Measurements from ENCODE around the gene RIMBP2.

Gene RIMBP2

GRCh38 chr12:130419116-130419515 lies 297.0 kb downstream of the RIMBP2 start:
- Mint-ChIP-seq H3K36me3 (no peaks in the 10 kb centered on the region), H3K9me3 (no peaks in the 10 kb centered on the region), H3K4me3 (no peak overlapping the region), H3K27me3 (no peaks in the 10 kb centered on the region), H3K27ac (no peak overlapping the region), H3K4me1 (no peaks in the 10 kb centered on the region)
- DNase-seq (ENCODE audit: low spot score in 2 of 2), result no peak
- ATAC-seq (ENCODE audit: low read depth), result no peak

- H3K9me3 Mint-ChIP-seq, result no peaks in the 10 kb centered on the region
- no peaks in the 10 kb centered on the region for H3K4me1 Mint-ChIP-seq
- no peaks in the 10 kb centered on the region for H3K36me3 Mint-ChIP-seq
- DNase-seq (ENCODE audit: low spot score in 2 of 2) (no peak), ATAC-seq (ENCODE audit: low read depth) (no peak)
- H3K27ac Mint-ChIP-seq, result no peak overlapping the region
- no peaks in the 10 kb centered on the region for H3K27me3 Mint-ChIP-seq
- no peak overlapping the region for H3K4me3 Mint-ChIP-seq
Observed at GRCh38 chr12:130418251-130418650, 297.8 kb downstream of the RIMBP2 start.

- no peaks in the 10 kb centered on the region for H3K36me3 Mint-ChIP-seq
- no peaks in the 10 kb centered on the region for H3K9me3 Mint-ChIP-seq
- no peak overlapping the region for H3K27ac Mint-ChIP-seq
- ATAC-seq (ENCODE audit: low read depth) (no peak), DNase-seq (ENCODE audit: low spot score in 2 of 2) (no peak)
- no peaks in the 10 kb centered on the region for H3K4me1 Mint-ChIP-seq
- no peak overlapping the region for H3K4me3 Mint-ChIP-seq
- peaks cover 3% of the 10 kb centered on the region for H3K27me3 Mint-ChIP-seq
Observed at GRCh38 chr12:130414381-130414780, 301.7 kb downstream of the RIMBP2 start.

- no peaks in the 10 kb centered on the region for H3K9me3 Mint-ChIP-seq
- peaks cover 3% of the 10 kb centered on the region for H3K27me3 Mint-ChIP-seq
- ATAC-seq (ENCODE audit: low read depth), result no peak
- DNase-seq (ENCODE audit: low spot score in 2 of 2), result no peak
- H3K4me1 Mint-ChIP-seq, result no peaks in the 10 kb centered on the region
- no peak overlapping the region for H3K27ac Mint-ChIP-seq
- H3K4me3 Mint-ChIP-seq, result no peak overlapping the region
- no peaks in the 10 kb centered on the region for H3K36me3 Mint-ChIP-seq
Observed at GRCh38 chr12:130413909-130414308, 302.2 kb downstream of the RIMBP2 start.

- Mint-ChIP-seq H3K4me1 (no peaks in the 10 kb centered on the region), H3K36me3 (no peaks in the 10 kb centered on the region), H3K27ac (no peak overlapping the region), H3K4me3 (no peak overlapping the region), H3K9me3 (no peaks in the 10 kb centered on the region), H3K27me3 (peaks cover 3% of the 10 kb centered on the region)
- DNase-seq (ENCODE audit: low spot score in 2 of 2) (no peak), ATAC-seq (ENCODE audit: low read depth) (no peak)
Observed at GRCh38 chr12:130412384-130412783, 303.7 kb downstream of the RIMBP2 start.

- Mint-ChIP-seq H3K9me3 (no peaks in the 10 kb centered on the region), H3K4me1 (no peaks in the 10 kb centered on the region), H3K4me3 (no peak overlapping the region), H3K27me3 (peaks cover under 1% of the 10 kb centered on the region), H3K27ac (no peak overlapping the region), H3K36me3 (no peaks in the 10 kb centered on the region)
- no peak for ATAC-seq (ENCODE audit: low read depth)
- DNase-seq (ENCODE audit: low spot score in 2 of 2), result no peak
Observed at GRCh38 chr12:130405332-130405731, 310.8 kb downstream of the RIMBP2 start.

- DNase-seq (ENCODE audit: low spot score in 2 of 2), result no peak
- Mint-ChIP-seq H3K27ac (no peak overlapping the region), H3K4me1 (no peaks in the 10 kb centered on the region)
Observed at GRCh38 chr12:130401703-130402102, 314.4 kb downstream of the RIMBP2 start.

GRCh38 chr12:130398100-130398848 lies 317.8 kb downstream of the RIMBP2 start:
- ATAC-seq (ENCODE audit: low read depth) (no peak), DNase-seq (ENCODE audit: low spot score in 2 of 2) (no peak)
- Mint-ChIP-seq H3K36me3 (no peaks in the 10 kb centered on the region), H3K4me1 (no peaks in the 10 kb centered on the region), H3K4me3 (no peak overlapping the region), H3K27me3 (peaks cover 2% of the 10 kb centered on the region), H3K9me3 (no peaks in the 10 kb centered on the region), H3K27ac (no peak overlapping the region)

More at GRCh38 chr12:130401703-130402102, 314.4 kb downstream of the RIMBP2 start:
- Mint-ChIP-seq H3K9me3 (no peaks in the 10 kb centered on the region), H3K27me3 (peaks cover 2% of the 10 kb centered on the region), H3K36me3 (no peaks in the 10 kb centered on the region), H3K4me3 (no peak overlapping the region)
- no peak for ATAC-seq (ENCODE audit: low read depth)

GRCh38 chr12:130396667-130397066 lies 319.4 kb downstream of the RIMBP2 start:
- no peak for DNase-seq (ENCODE audit: low spot score in 2 of 2)

GRCh38 chr12:130394906-130395305 lies 321.2 kb downstream of the RIMBP2 start:
- Mint-ChIP-seq H3K27ac (no peak overlapping the region), H3K36me3 (no peaks in the 10 kb centered on the region), H3K4me1 (no peaks in the 10 kb centered on the region), H3K4me3 (no peak overlapping the region), H3K27me3 (no peaks in the 10 kb centered on the region), H3K9me3 (peaks cover 3% of the 10 kb centered on the region)
- DNase-seq (ENCODE audit: low spot score in 2 of 2) (no peak), ATAC-seq (ENCODE audit: low read depth) (no peak)

More at GRCh38 chr12:130396667-130397066, 319.4 kb downstream of the RIMBP2 start:
- Mint-ChIP-seq H3K9me3 (no peaks in the 10 kb centered on the region), H3K27ac (no peak overlapping the region), H3K4me1 (no peaks in the 10 kb centered on the region), H3K4me3 (no peak overlapping the region), H3K27me3 (peaks cover 2% of the 10 kb centered on the region), H3K36me3 (no peaks in the 10 kb centered on the region)
- ATAC-seq (ENCODE audit: low read depth), result no peak

GRCh38 chr12:130391186-130391585 lies 324.9 kb downstream of the RIMBP2 start:
- peaks cover 10% of the 10 kb centered on the region for H3K9me3 Mint-ChIP-seq
- H3K27me3 Mint-ChIP-seq, result no peaks in the 10 kb centered on the region
- H3K27ac Mint-ChIP-seq, result no peak overlapping the region
- H3K4me1 Mint-ChIP-seq, result peaks cover 2% of the 10 kb centered on the region
- no peaks in the 10 kb centered on the region for H3K36me3 Mint-ChIP-seq
- H3K4me3 Mint-ChIP-seq, result no peak overlapping the region
- ATAC-seq (ENCODE audit: low read depth), result no peak
- DNase-seq (ENCODE audit: low spot score in 2 of 2), result no peak

- Mint-ChIP-seq H3K4me1 (peaks cover 2% of the 10 kb centered on the region), H3K27ac (no peak overlapping the region), H3K9me3 (peaks cover 9% of the 10 kb centered on the region), H3K27me3 (peaks cover 1% of the 10 kb centered on the region), H3K4me3 (no peak overlapping the region), H3K36me3 (no peaks in the 10 kb centered on the region)
- DNase-seq (ENCODE audit: low spot score in 2 of 2) (no peak), ATAC-seq (ENCODE audit: low read depth) (no peak)
Observed at GRCh38 chr12:130385193-130385592, 330.9 kb downstream of the RIMBP2 start.

GRCh38 chr12:130384234-130384633 lies 331.9 kb downstream of the RIMBP2 start:
- ATAC-seq (ENCODE audit: low read depth) (no peak), DNase-seq (ENCODE audit: low spot score in 2 of 2) (no peak)
- Mint-ChIP-seq H3K36me3 (no peaks in the 10 kb centered on the region), H3K4me1 (peaks cover 2% of the 10 kb centered on the region), H3K9me3 (peaks cover 9% of the 10 kb centered on the region), H3K27me3 (peaks cover 3% of the 10 kb centered on the region), H3K27ac (no peak overlapping the region), H3K4me3 (no peak overlapping the region)

GRCh38 chr12:130382818-130383217 lies 333.3 kb downstream of the RIMBP2 start:
- H3K4me1 Mint-ChIP-seq, result peaks cover 2% of the 10 kb centered on the region
- no peaks in the 10 kb centered on the region for H3K36me3 Mint-ChIP-seq
- no peak overlapping the region for H3K4me3 Mint-ChIP-seq
- no peak overlapping the region for H3K27ac Mint-ChIP-seq
- no peak for DNase-seq (ENCODE audit: low spot score in 2 of 2)
- no peak for ATAC-seq (ENCODE audit: low read depth)
- peaks cover 3% of the 10 kb centered on the region for H3K27me3 Mint-ChIP-seq
- peaks cover 8% of the 10 kb centered on the region for H3K9me3 Mint-ChIP-seq
